ENCODE data around the gene HMG20A. TPM values are rescaled to one million over a fixed set of nuclear protein-coding genes. Genes with fewer than 3 reads are reported as not detected.

The HMG20A gene
- total and polyA plus RNA-seq, 9 of the 15 experiments (the other 6 are each of a cell fraction or from before 2014, with no cell fraction given), result 25.0 to 68.1 (median 38.9) TPM

- TF ChIP-seq ZHX1 (conservative IDR thresholded peaks at IDR 0.05; ENCODE audit: low read length) (no peak), JUNB (CRISPR knock-in tag; conservative IDR thresholded peaks at IDR 0.05) (no peak), KLF16 (IDR thresholded peaks at IDR 0.05) (no peak), TEAD1 (CRISPR knock-in tag; IDR thresholded peaks at IDR 0.05) (no peak), CEBPZ (IDR thresholded peaks at IDR 0.05; ENCODE audit: borderline replicate concordance, low read depth, low read length) (no peak), ZNF146 (CRISPR knock-in tag; IDR thresholded peaks at IDR 0.05; ENCODE audit: unreplicated experiment) (no peak)
These were observed 16.6 kb downstream of the HMG20A start (continued) for GRCh38 chr15:77437264-77437663.
